Stimulated activated memory B cell treated with anti-CD40 and anti-IgM and Interleukin-4, amounts not matched to agents 10 μg/mL and 1 μg/mL and 100 μg/mL, for 72 hours (primary cell): ENCODE data around the gene CDK9.

Source experiments
- ATAC-seq: fragments of 150-1000 bp; cut with Tn5 transposase; 2 replicates; pipeline ENCODE4 v1.10.0; 2021
- H3K27ac Mint-ChIP-seq: one replicate; pipeline ENCODE4 v1.8.0; 2022; ENCODE audit warnings: mild to moderate bottlenecking, mixed read lengths
- H3K27me3 Mint-ChIP-seq: one replicate; pipeline ENCODE4 v1.8.0; 2022; ENCODE audit warnings: mixed read lengths
- H3K36me3 Mint-ChIP-seq: one replicate; pipeline ENCODE4 v1.8.0; 2022; ENCODE audit warnings: mixed read lengths
- H3K4me1 Mint-ChIP-seq: one replicate; pipeline ENCODE4 v1.8.0; 2022; ENCODE audit warnings: mixed read lengths
- H3K4me3 Mint-ChIP-seq: one replicate; pipeline ENCODE4 v1.8.0; 2022; ENCODE audit warnings: mild to moderate bottlenecking, moderate library complexity, mixed read lengths
- H3K9me3 Mint-ChIP-seq: one replicate; pipeline ENCODE4 v1.8.0; 2022; ENCODE audit warnings: mixed read lengths

CDK9 gene

DNA sequence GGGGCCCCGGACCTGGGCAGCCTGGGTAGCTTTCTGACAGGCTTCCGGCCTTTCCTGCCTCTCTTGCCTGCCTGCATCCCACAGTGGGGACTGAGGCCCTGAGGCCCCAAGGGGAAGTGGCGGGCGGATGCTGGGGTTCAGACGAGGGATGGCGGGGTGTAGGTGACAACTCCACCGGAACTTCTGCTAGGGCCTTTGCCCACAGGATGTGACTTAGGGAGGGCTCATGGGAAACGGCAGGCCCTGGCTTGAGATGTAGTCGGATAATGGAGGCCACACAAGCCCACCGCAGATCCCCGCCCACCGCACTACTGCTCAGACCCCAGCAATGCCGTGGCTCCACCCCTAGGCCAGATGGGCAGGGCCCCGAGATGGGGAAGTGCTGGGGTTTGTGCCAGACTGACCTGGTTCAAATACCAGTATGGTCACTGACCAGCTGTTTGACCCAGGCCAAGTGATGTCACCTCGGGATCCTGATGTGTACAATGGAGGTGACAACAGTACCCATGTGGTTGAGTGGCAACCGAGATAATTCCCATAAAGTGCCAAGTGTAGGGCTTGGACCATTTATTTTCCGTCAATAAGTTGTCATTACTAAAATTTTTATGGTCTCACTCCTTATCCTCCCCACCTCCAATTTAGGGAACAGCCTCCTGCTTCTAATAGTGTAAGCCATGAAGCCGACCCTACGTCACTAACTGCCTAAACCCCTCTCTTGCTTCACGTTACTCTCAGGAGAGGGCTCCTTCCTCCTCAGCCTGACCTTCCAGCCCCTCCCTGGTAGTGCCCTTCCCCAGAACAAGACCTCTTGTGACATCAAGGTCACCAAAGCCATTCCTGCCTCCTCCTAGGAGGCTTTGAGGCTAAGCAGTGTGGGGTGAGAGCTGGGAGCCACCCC lies 2.5 kb upstream of the CDK9 start:
- H3K36me3 Mint-ChIP-seq: peaks cover 22% of the 10 kb centered on the region
- H3K9me3 Mint-ChIP-seq: no peaks in the 10 kb centered on the region
- H3K27ac Mint-ChIP-seq: peak overlapping the region; percentile 99
- peaks cover 77% of the 10 kb centered on the region for H3K4me1 Mint-ChIP-seq
- H3K4me3 Mint-ChIP-seq: peak overlapping the region; percentile 85
- ATAC-seq: peak; percentile 3
- H3K27me3 Mint-ChIP-seq: no peaks in the 10 kb centered on the region

GRCh38 chr9:127785023-127785932 lies 556 bp upstream of the CDK9 start:
- Mint-ChIP-seq H3K36me3 (peaks cover 37% of the 10 kb centered on the region), H3K4me1 (peaks cover 73% of the 10 kb centered on the region), H3K27me3 (no peaks in the 10 kb centered on the region), H3K9me3 (no peaks in the 10 kb centered on the region), H3K27ac (peak overlapping the region; percentile 99), H3K4me3 (peak overlapping the region; percentile 97)
- peak; percentile 74 for ATAC-seq

- peak overlapping the region; percentile 92 for H3K27ac Mint-ChIP-seq
- no peaks in the 10 kb centered on the region for H3K27me3 Mint-ChIP-seq
- peaks cover 67% of the 10 kb centered on the region for H3K4me1 Mint-ChIP-seq
- peaks cover 46% of the 10 kb centered on the region for H3K36me3 Mint-ChIP-seq
- ATAC-seq: no peak
- no peaks in the 10 kb centered on the region for H3K9me3 Mint-ChIP-seq
- peak overlapping the region; percentile 97 for H3K4me3 Mint-ChIP-seq
Measured at GRCh38 chr9:127786773-127787104, 905 bp downstream of the CDK9 start.

DNA sequence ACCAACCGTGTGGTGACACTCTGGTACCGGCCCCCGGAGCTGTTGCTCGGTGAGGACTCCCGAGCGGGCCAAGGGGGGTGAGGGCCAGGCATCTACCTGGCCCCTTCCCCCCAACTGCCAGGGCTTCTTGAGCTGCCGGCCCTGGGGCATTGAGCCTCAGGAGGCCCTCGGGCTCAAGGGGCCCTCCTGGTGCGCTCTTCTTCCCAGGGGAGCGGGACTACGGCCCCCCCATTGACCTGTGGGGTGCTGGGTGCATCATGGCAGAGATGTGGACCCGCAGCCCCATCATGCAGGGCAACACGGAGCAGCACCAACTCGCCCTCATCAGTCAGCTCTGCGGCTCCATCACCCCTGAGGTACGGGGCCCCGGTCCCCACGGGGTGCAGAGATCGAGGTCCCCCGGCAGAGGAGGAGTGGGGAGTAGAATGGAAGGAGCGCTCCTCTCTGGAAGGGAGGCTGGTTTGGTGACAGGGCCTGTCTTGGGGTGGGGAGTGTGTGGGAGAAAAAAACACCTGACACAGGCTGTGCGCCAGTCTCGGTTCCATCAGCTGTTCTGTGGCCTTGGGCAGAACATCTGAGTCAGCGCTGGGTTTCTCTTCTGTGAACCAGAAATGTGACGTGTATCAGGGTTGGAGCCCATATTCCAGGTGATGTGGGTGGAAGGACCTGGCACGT lies 2.6 kb downstream of the CDK9 start:
- no peak for ATAC-seq
- H3K9me3 Mint-ChIP-seq: no peaks in the 10 kb centered on the region
- H3K4me3 Mint-ChIP-seq: peak overlapping the region; percentile 15
- peaks cover 61% of the 10 kb centered on the region for H3K4me1 Mint-ChIP-seq
- H3K27ac Mint-ChIP-seq: peak overlapping the region; percentile 48
- no peaks in the 10 kb centered on the region for H3K27me3 Mint-ChIP-seq
- H3K36me3 Mint-ChIP-seq: peaks cover 50% of the 10 kb centered on the region

DNA sequence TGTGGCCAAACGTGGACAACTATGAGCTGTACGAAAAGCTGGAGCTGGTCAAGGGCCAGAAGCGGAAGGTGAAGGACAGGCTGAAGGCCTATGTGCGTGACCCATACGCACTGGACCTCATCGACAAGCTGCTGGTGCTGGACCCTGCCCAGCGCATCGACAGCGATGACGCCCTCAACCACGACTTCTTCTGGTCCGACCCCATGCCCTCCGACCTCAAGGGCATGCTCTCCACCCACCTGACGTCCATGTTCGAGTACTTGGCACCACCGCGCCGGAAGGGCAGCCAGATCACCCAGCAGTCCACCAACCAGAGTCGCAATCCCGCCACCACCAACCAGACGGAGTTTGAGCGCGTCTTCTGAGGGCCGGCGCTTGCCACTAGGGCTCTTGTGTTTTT lies 3.3 kb downstream of the CDK9 start:
- H3K4me3 Mint-ChIP-seq: no peak overlapping the region
- no peak for ATAC-seq
- peaks cover 54% of the 10 kb centered on the region for H3K4me1 Mint-ChIP-seq
- peaks cover 50% of the 10 kb centered on the region for H3K36me3 Mint-ChIP-seq
- H3K9me3 Mint-ChIP-seq: no peaks in the 10 kb centered on the region
- H3K27me3 Mint-ChIP-seq: no peaks in the 10 kb centered on the region
- H3K27ac Mint-ChIP-seq: no peak overlapping the region

- H3K4me1 Mint-ChIP-seq: peaks cover 47% of the 10 kb centered on the region
- H3K36me3 Mint-ChIP-seq: peaks cover 50% of the 10 kb centered on the region
- ATAC-seq: no peak
- H3K9me3 Mint-ChIP-seq: no peaks in the 10 kb centered on the region
- no peaks in the 10 kb centered on the region for H3K27me3 Mint-ChIP-seq
- peak overlapping the region; percentile 33 for H3K27ac Mint-ChIP-seq
- H3K4me3 Mint-ChIP-seq: no peak overlapping the region
Measured at GRCh38 chr9:127790094-127790855, 4.4 kb downstream of the CDK9 start.

DNA sequence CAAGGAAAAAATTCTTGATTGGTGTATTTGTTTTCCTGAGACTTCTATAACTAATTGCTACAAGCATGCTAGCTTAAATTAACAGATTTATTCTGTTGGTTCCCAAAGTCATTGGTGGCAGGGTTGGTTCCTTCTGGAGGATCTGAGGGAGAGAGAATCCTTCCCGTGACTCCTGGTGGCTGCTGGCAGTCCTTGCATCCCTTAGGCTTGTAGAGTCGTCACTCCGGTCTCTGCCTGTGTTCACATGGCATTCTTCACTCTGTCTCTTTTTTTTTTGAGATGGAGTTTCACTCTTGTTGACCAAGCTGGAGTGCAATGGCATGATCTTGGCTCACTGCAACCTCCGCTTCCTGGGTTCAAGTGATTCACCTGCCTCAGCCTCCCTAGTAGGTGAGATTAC lies 5.3 kb downstream of the CDK9 start:
- H3K36me3 Mint-ChIP-seq: peaks cover 50% of the 10 kb centered on the region

GRCh38 chr9:127792417-127793031 lies 6.7 kb downstream of the CDK9 start:
- H3K4me3 Mint-ChIP-seq: no peak overlapping the region
- no peaks in the 10 kb centered on the region for H3K27me3 Mint-ChIP-seq
- no peaks in the 10 kb centered on the region for H3K9me3 Mint-ChIP-seq
- peaks cover 38% of the 10 kb centered on the region for H3K36me3 Mint-ChIP-seq
- peak overlapping the region; percentile 37 for H3K27ac Mint-ChIP-seq
- peaks cover 56% of the 10 kb centered on the region for H3K4me1 Mint-ChIP-seq
- ATAC-seq: no peak

More for the DNA sequence above, 5.3 kb downstream of the CDK9 start:
- Mint-ChIP-seq H3K27me3 (no peaks in the 10 kb centered on the region), H3K4me3 (no peak overlapping the region), H3K27ac (no peak overlapping the region), H3K4me1 (peaks cover 55% of the 10 kb centered on the region), H3K9me3 (no peaks in the 10 kb centered on the region)
- ATAC-seq: no peak

- ATAC-seq: no peak
- Mint-ChIP-seq H3K36me3 (peaks cover 32% of the 10 kb centered on the region), H3K4me3 (no peak overlapping the region), H3K9me3 (no peaks in the 10 kb centered on the region), H3K4me1 (peaks cover 56% of the 10 kb centered on the region), H3K27ac (peak overlapping the region; percentile 37), H3K27me3 (no peaks in the 10 kb centered on the region)
Measured at GRCh38 chr9:127793093-127793708, 7.4 kb downstream of the CDK9 start.

DNA sequence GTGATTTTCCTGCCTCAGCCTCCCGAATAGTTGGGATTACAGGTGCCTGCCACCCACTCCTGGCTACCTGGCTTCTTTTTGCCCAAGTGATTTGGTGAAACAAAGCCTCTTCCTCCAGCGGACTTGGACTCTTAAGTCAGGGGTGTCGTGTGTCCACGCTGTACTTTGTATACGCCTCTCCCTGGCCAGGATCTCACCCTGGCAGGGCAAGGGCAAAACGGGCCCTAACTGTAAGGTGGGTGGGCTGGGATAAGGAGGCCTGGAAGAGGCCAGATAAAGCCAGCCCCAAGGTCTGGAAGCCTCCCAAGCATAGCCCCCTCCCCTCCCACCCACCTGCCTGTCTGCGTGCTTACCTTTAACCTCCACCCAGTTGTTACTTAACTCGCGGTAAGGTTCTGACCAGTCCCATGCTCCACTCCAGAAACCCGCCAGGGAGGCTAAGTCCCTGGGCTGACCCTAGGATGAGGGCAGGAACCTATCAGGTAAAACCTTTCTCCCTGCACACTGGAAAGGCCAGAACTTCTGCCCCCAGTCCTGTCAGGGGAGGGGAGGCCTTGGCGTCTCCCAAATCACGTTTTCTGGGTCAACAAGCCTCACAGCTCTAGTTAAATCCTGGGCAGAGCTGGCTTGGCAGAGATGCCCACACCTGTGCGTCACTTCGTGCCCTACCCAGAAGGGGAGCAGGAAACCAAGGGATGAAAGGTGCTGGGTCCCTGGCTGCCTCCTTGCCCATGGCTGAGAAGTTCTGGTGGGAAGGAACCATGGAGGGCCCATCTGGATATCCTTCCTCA lies 8.4 kb downstream of the CDK9 start:
- H3K27ac Mint-ChIP-seq: peak overlapping the region; percentile 10
- H3K9me3 Mint-ChIP-seq: no peaks in the 10 kb centered on the region
- H3K36me3 Mint-ChIP-seq: peaks cover 22% of the 10 kb centered on the region
- H3K4me3 Mint-ChIP-seq: no peak overlapping the region
- H3K4me1 Mint-ChIP-seq: peaks cover 47% of the 10 kb centered on the region
- ATAC-seq: no peak
- no peaks in the 10 kb centered on the region for H3K27me3 Mint-ChIP-seq

GRCh38 chr9:127796225-127796813 lies 10.5 kb downstream of the CDK9 start:
- peaks cover 6% of the 10 kb centered on the region for H3K36me3 Mint-ChIP-seq
- H3K27me3 Mint-ChIP-seq: no peaks in the 10 kb centered on the region
- peak overlapping the region; percentile 48 for H3K4me3 Mint-ChIP-seq
- peaks cover 37% of the 10 kb centered on the region for H3K4me1 Mint-ChIP-seq
- peak; percentile 80 for ATAC-seq
- no peaks in the 10 kb centered on the region for H3K9me3 Mint-ChIP-seq
- H3K27ac Mint-ChIP-seq: peak overlapping the region; percentile 79

DNA sequence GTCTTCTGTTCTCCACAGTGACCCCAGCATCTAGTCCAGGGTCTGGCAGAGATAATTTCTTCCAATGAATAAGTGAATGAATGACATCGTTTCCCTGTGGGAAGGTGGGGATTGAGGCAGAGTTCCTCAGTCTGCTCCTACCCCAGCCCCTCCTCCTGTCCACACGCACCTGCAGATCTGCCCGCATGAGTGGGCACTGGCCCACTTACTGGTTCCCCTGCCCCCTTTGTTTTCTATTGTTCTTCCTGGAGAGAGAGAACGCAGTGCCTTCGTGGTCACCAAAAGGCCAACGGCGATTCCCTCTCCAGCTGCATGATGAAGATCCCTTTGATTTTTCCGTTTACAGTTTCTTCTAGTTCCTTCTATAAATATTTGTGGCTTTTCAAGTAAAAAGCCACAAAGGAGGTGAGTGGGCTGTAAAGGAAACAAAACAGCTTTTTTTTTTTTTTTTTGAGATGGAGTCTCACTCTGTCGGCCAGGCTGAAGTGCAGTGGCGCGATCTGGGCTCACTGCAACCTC lies 11.1 kb downstream of the CDK9 start:
- peaks cover 41% of the 10 kb centered on the region for H3K4me1 Mint-ChIP-seq
- H3K27ac Mint-ChIP-seq: peak overlapping the region; percentile 79
- peak; percentile 74 for ATAC-seq
- peaks cover 5% of the 10 kb centered on the region for H3K36me3 Mint-ChIP-seq
- H3K27me3 Mint-ChIP-seq: no peaks in the 10 kb centered on the region
- H3K9me3 Mint-ChIP-seq: no peaks in the 10 kb centered on the region
- H3K4me3 Mint-ChIP-seq: peak overlapping the region; percentile 48
